Esophagus squamous epithelium (tissue), 5 donors: ENCODE measurements around the gene SMARCC2. TPM values are rescaled to one million over a fixed set of nuclear protein-coding genes. Genes with fewer than 3 reads are reported as not detected.

Source experiments
- DNase-seq: peaks from one replicate; lab custom pipeline; 2025; lab: John Stamatoyannopoulos, UW
- H3K27ac ChIP-seq, 4 donors: fragments of 200-600 bp; sonication (generic); one replicate each; pipeline ENCODE4 v1.5.1; 2016 to 2019; ENCODE audit warnings: mild to moderate bottlenecking in 1 of 4
- H3K27me3 ChIP-seq, 4 donors: fragments of 200-600 bp; sonication (generic); 1 replicate in 3 of 4; 2 replicates in 1 of 4; pipeline versions ENCODE4 v1.5.1 to v1.6.0; 2017 to 2021; ENCODE audit warnings: antibody characterized with exemption in 1 of 4
- H3K36me3 ChIP-seq, 3 donors: fragments of 200-600 bp; sonication (generic); one replicate each; pipeline ENCODE4 v1.5.1; 2016 to 2019
- H3K4me1 ChIP-seq, 3 donors: fragments of 200-600 bp; sonication (generic); one replicate each; pipeline ENCODE4 v1.5.1; 2017 to 2019
- H3K4me3 ChIP-seq, 4 donors: fragments of 200-600 bp; sonication (generic); 1 replicate in 3 of 4; 2 replicates in 1 of 4; pipeline ENCODE4 v1.5.1; 2016 to 2019; ENCODE audit warnings: mild to moderate bottlenecking in 2 of 4, moderate library complexity in 1 of 4
- H3K9me3 ChIP-seq, 3 donors: fragments of 200-600 bp; sonication (generic); one replicate each; pipeline ENCODE4 v1.5.1; 2016 to 2019
- POLR2A ChIP-seq, 4 donors: fragments of 450-650 bp; IDR thresholded peaks; one replicate each; pipeline ENCODE4 v1.6.1; 2017; ENCODE audit warnings: antibody characterized with exemption in 4 of 4, mild to moderate bottlenecking in 4 of 4, moderate library complexity in 3 of 4
- WGBS, 2 donors: methylation state at CpG; one replicate each; pipeline ENCODE4 v1.1.5; 2018; 5-methylcytosine and 5-hydroxymethylcytosine counted together
- intact Hi-C: fragments of 100-400 bp; cut with DNase I; formaldehyde crosslinking; loops from one replicate; pipeline ENCODE4 v1.15.0; 2022
- total RNA-seq, 4 donors: library from RNA; depleted of rRNA; stranded (reverse); fragments of >200 nt; gene quantifications; one replicate each; pipeline ENCODE4 v1.1.0, GENCODE V29; 2016
- TF ChIP-seq, protein P1 (sequence below), 6 experiments: fragments of 450-650 bp in 4 of 6; fragments of 200-600 bp in 2 of 6; sonication (generic) in 2 of 6; IDR thresholded peaks; one replicate each; pipeline ENCODE4 v1.5.1; 2016 to 2019; ENCODE audit warnings: antibody characterized with exemption in 6 of 6, mild to moderate bottlenecking in 4 of 6, moderate library complexity in 4 of 6
- donor health status: DM: yes; HTN: yes; CAD: no.

The SMARCC2 gene
- total RNA-seq, 4 donors from 2014 or later: 31.7 to 64.9 (median 46.1) TPM

DNA sequence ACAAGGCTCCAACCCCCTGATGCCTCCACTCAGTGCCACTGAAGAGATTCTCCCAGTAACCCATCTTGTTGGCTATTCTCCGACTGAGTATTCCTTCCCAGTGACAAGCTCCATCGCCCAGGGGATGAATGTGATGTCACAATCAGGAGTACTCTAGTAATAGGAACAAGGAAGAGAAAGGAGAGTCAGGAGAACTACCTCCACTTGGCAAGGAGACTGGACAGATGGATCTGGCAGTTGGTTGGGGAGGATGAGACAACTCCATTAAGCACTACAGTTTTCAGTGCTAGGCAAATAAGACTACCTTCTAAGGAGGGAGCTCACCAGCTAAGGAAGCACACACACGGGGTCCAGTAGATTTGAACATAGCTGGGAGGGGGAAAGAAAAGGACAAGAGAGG lies 27.2 kb upstream of the SMARCC2 start:
- H3K27me3 ChIP-seq: no peaks in the 10 kb centered on the region
- no peaks in the 10 kb centered on the region for H3K9me3 ChIP-seq
- 87 to 89% methylated on average over 1 to 3 of the region's 3 CpGs for WGBS, 2 donors
- no peak overlapping the region for H3K27ac ChIP-seq
- intact Hi-C loops: no loop called here
- H3K4me3 ChIP-seq: no peak overlapping the region
- no peak for DNase-seq
- H3K4me1 ChIP-seq: peaks cover 10 to 37% (median 15%) of the 10 kb centered on the region in 3 donors
- TF ChIP-seq, protein P1, sequence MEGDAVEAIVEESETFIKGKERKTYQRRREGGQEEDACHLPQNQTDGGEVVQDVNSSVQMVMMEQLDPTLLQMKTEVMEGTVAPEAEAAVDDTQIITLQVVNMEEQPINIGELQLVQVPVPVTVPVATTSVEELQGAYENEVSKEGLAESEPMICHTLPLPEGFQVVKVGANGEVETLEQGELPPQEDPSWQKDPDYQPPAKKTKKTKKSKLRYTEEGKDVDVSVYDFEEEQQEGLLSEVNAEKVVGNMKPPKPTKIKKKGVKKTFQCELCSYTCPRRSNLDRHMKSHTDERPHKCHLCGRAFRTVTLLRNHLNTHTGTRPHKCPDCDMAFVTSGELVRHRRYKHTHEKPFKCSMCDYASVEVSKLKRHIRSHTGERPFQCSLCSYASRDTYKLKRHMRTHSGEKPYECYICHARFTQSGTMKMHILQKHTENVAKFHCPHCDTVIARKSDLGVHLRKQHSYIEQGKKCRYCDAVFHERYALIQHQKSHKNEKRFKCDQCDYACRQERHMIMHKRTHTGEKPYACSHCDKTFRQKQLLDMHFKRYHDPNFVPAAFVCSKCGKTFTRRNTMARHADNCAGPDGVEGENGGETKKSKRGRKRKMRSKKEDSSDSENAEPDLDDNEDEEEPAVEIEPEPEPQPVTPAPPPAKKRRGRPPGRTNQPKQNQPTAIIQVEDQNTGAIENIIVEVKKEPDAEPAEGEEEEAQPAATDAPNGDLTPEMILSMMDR (IDR thresholded peaks at IDR 0.05): no peak
- TF ChIP-seq POLR2A (IDR thresholded peaks at IDR 0.05): no peak
- H3K36me3 ChIP-seq: peaks cover 17 to 66% (median 39%) of the 10 kb centered on the region in 3 donors

DNA sequence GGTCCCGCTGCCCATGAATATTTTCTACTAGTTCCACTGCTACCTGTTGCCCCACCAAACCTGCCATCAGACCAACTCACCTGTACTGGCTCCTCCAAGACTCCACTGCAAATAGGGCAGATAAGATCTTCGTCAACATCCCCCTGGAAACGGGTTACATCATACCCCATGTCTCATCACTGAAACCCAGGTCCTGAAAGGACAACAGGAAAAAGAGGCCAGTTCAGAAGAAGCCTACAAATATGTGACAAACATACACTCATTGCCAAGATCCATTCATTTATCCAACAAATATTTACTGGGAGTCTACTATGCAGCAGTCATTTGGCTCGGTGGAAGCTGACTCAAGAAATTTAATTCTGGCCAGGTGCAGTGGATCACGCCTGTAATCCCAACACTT lies 24.6 kb upstream of the SMARCC2 start:
- intact Hi-C loops: no loop called here
- no peak for TF ChIP-seq POLR2A (IDR thresholded peaks at IDR 0.05)
- TF ChIP-seq, protein P1 (IDR thresholded peaks at IDR 0.05): no peak
- Histone ChIP-seq H3K9me3 (no peaks in the 10 kb centered on the region), H3K27ac (no peak overlapping the region), H3K4me1 (peaks cover 0 to 12% (median 0%) of the 10 kb centered on the region in 3 donors), H3K4me3 (no peak overlapping the region), H3K27me3 (no peaks in the 10 kb centered on the region), H3K36me3 (peaks cover 26 to 91% (median 61%) of the 10 kb centered on the region in 3 donors)
- no peak for DNase-seq
- WGBS, 2 donors: 86 to 91% methylated on average over 5 of the region's 5 CpGs

DNA sequence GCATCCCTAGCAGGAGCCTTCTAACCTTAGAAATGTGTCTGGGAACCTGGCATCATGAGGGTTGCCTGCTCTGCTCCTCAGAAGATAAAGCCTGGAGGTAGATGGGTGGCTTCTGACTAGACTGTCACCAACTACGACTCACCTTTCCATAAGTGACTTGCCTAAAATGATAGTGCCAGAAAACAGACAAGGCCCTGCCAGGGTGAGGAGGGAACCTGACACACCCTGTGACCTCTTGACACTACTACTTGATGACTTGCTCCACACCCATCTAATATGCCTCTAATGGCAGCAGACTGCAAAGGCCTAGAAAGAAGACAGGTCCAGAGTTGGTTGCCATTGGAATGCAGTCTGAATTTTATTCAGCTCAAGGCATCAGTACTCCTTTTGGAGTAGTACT lies 23.1 kb upstream of the SMARCC2 start:
- H3K36me3 ChIP-seq: peaks cover 31 to 100% (median 66%) of the 10 kb centered on the region in 3 donors
- WGBS, 2 donors: no CpG with 5 or more reads among the region's 1 CpG
- no peak for TF ChIP-seq POLR2A (IDR thresholded peaks at IDR 0.05)
- TF ChIP-seq, protein P1 (IDR thresholded peaks at IDR 0.05): no peak

DNA sequence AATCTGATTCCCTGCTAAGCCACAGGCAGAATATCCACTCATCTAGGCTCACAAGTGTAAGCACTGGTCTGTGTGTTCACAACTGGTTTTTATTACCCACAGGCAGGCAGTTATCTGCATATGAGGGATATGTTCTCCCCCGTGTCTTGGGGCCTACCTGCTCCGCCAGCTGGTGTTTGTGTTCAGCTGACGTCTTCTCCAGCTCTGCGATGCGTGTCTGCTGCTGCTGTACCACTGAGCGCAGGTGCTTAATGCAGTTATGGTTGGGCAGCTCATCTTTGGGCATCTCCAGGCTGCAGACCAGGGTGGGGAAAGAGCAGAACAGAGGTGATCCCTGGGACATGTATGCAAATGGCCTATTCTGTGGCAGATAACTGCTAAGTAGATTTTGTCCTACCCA lies 18.7 kb upstream of the SMARCC2 start:
- Histone ChIP-seq H3K4me1 (peaks cover 0 to 5% (median 0%) of the 10 kb centered on the region in 3 donors), H3K9me3 (no peaks in the 10 kb centered on the region), H3K36me3 (peaks cover 28 to 92% (median 53%) of the 10 kb centered on the region in 3 donors), H3K27ac (no peak overlapping the region), H3K27me3 (no peaks in the 10 kb centered on the region), H3K4me3 (no peak overlapping the region)
- intact Hi-C loops: no loop called here
- WGBS, 2 donors: 90 to 91% methylated on average over 2 to 6 of the region's 6 CpGs
- no peak for DNase-seq
- TF ChIP-seq, protein P1 (IDR thresholded peaks at IDR 0.05): no peak
- no peak for TF ChIP-seq POLR2A (IDR thresholded peaks at IDR 0.05)

More for the DNA sequence above, 23.1 kb upstream of the SMARCC2 start:
- H3K27ac ChIP-seq: no peak overlapping the region
- H3K9me3 ChIP-seq: no peaks in the 10 kb centered on the region
- intact Hi-C loops: no loop called here
- peaks cover 0 to 2% (median 0%) of the 10 kb centered on the region in 3 donors for H3K4me1 ChIP-seq
- H3K27me3 ChIP-seq: no peaks in the 10 kb centered on the region
- H3K4me3 ChIP-seq: no peak overlapping the region
- DNase-seq: no peak

DNA sequence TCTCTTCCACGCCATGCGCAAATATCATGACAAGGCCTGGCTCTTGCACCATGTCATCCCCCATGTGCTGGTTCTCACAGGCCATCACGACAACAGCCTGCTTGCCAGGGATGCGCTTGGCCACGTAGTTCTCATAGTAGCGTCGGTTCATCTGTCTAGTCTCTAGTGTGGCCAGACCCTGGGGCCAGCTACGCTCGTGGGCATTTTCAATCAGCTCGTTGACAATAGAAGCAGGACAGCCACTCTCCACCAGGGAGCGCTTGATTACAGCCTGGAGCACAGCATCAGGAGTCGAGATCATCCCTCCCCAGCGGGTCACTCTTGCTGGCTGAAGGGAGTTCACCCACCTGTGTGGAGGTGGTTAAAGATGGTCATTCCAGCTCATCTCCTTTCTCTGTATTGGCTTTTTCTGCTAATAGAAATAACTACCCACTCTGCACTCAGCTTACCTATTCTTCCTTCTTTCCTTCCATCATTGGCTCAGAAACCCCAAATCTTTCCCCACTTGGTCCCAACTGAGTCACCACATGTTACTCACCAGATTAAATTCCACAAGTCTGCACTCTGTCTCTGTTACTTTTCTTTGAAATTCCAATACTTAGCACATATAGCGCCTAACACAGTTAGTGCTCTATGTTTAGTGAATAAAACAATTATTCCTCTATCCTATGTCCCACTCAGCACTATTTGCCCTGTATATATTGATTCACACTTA lies 17.3 kb upstream of the SMARCC2 start:
- TF ChIP-seq, protein P1 (IDR thresholded peaks at IDR 0.05): peak in 5 of 6 experiments; percentile 39 to 66 (median 54)
- TF ChIP-seq POLR2A (IDR thresholded peaks at IDR 0.05): no peak
- Histone ChIP-seq H3K27me3 (no peaks in the 10 kb centered on the region), H3K9me3 (no peaks in the 10 kb centered on the region), H3K4me1 (peaks cover 0 to 5% (median 0%) of the 10 kb centered on the region in 3 donors), H3K4me3 (no peak overlapping the region), H3K36me3 (peaks cover 21 to 78% (median 39%) of the 10 kb centered on the region in 3 donors), H3K27ac (no peak overlapping the region)
- intact Hi-C loops: no loop called here
- WGBS, 2 donors: 57 to 65% methylated on average over 6 to 14 of the region's 14 CpGs
- no peak for DNase-seq
